Measurements from ENCODE around the gene TENM4. TPM values are rescaled to one million over a fixed set of nuclear protein-coding genes. Genes with fewer than 3 reads are reported as not detected.
A peak's percentile ranks its signal among the peaks of the same experiment; 100 is the strongest.

TENM4 gene
- total RNA-seq, 1 donor from 2014 or later: 0.08 TPM

- ATAC-seq (no peak), DNase-seq (ENCODE audit: low spot score) (no peak)
Measured at GRCh38 chr11:79097246-79097875, 343.5 kb downstream of the TENM4 start.

GRCh38 chr11:79095424-79095823, 345.4 kb downstream of the TENM4 start:
- no peak for ATAC-seq
- DNase-seq (ENCODE audit: low spot score): no peak

GRCh38 chr11:79094616-79095015, 346.2 kb downstream of the TENM4 start:
- no peak for ATAC-seq
- no peak for DNase-seq (ENCODE audit: low spot score)

- no peak for ATAC-seq
- DNase-seq (ENCODE audit: low spot score): no peak
Measured at GRCh38 chr11:79092791-79093353, 348.0 kb downstream of the TENM4 start.

GRCh38 chr11:79090191-79090705, 350.6 kb downstream of the TENM4 start:
- no peak for DNase-seq (ENCODE audit: low spot score)
- ATAC-seq: no peak

GRCh38 chr11:79089601-79090000, 351.2 kb downstream of the TENM4 start:
- ATAC-seq: no peak
- DNase-seq (ENCODE audit: low spot score): no peak

GRCh38 chr11:79088967-79089366, 351.9 kb downstream of the TENM4 start:
- DNase-seq (ENCODE audit: low spot score) (no peak), ATAC-seq (no peak)

- ATAC-seq (no peak), DNase-seq (ENCODE audit: low spot score) (no peak)
Measured at GRCh38 chr11:79087961-79088318, 352.9 kb downstream of the TENM4 start.

GRCh38 chr11:79087238-79087960, 353.4 kb downstream of the TENM4 start:
- peak; percentile 19 for ATAC-seq
- DNase-seq (ENCODE audit: low spot score): no peak

GRCh38 chr11:79086056-79086455, 354.8 kb downstream of the TENM4 start:
- ATAC-seq (no peak), DNase-seq (ENCODE audit: low spot score) (no peak)

- DNase-seq (ENCODE audit: low spot score): no peak
Measured at GRCh38 chr11:79084382-79084781, 356.4 kb downstream of the TENM4 start.

GRCh38 chr11:79083352-79083751, 357.5 kb downstream of the TENM4 start:
- ATAC-seq (no peak), DNase-seq (ENCODE audit: low spot score) (no peak)

More at GRCh38 chr11:79084382-79084781, 356.4 kb downstream of the TENM4 start:
- ATAC-seq: no peak

GRCh38 chr11:79082907-79083306, 357.9 kb downstream of the TENM4 start:
- ATAC-seq (no peak), DNase-seq (ENCODE audit: low spot score) (no peak)

GRCh38 chr11:79082280-79082679, 358.6 kb downstream of the TENM4 start:
- ATAC-seq (no peak), DNase-seq (ENCODE audit: low spot score) (no peak)

- ATAC-seq (no peak), DNase-seq (ENCODE audit: low spot score) (no peak)
Measured at GRCh38 chr11:79081471-79082031, 359.3 kb downstream of the TENM4 start.

- ATAC-seq (no peak), DNase-seq (ENCODE audit: low spot score) (no peak)
Measured at GRCh38 chr11:79080551-79080950, 360.3 kb downstream of the TENM4 start.

- DNase-seq (ENCODE audit: low spot score) (no peak), ATAC-seq (no peak)
Measured at GRCh38 chr11:79078999-79079398, 361.8 kb downstream of the TENM4 start.

- DNase-seq (ENCODE audit: low spot score): no peak
- ATAC-seq: no peak
Measured at GRCh38 chr11:79078456-79078855, 362.4 kb downstream of the TENM4 start.

GRCh38 chr11:79077702-79078330, 363.0 kb downstream of the TENM4 start:
- DNase-seq (ENCODE audit: low spot score): no peak
- no peak for ATAC-seq

- DNase-seq (ENCODE audit: low spot score): peak; percentile 68
- ATAC-seq: peak; percentile 95
Measured at GRCh38 chr11:79076526-79077115, 364.2 kb downstream of the TENM4 start.

GRCh38 chr11:79074547-79074946, 366.3 kb downstream of the TENM4 start:
- DNase-seq (ENCODE audit: low spot score): no peak
- no peak for ATAC-seq

Data from left lobe of liver (tissue), 2 donors.